ENCODE results near the gene KANSL1L.

- TF ChIP-seq POLR2AphosphoS5 (IDR thresholded peaks at IDR 0.05) (no peak), CTCF (IDR thresholded peaks at IDR 0.05) (no peak)
Observed at GRCh38 chr2:210174086-210174485, 2.9 kb upstream of the KANSL1L start.

All from sigmoid colon (tissue), 4 donors.